Stimulated activated CD8-positive, alpha-beta memory T cell treated with anti-CD3 and anti-CD28 coated beads, Interleukin-4, amount 100 ng/mL, for 4 hours (primary cell): Measurements from ENCODE around the gene PIGH.
"Not testable (repeated sequence)": the region's sequence is repeated elsewhere in the genome, so short reads cannot be mapped to it uniquely, and the experiment has no call there.

ENCODE experiments used
- DNase-seq, 2 donors: peaks; one replicate each; pipeline ENCODE4 v3.0.0-alpha.2; 2020; ENCODE audit warnings: low read depth in 2 of 2, low spot score in 1 of 2

PIGH gene, protein sequence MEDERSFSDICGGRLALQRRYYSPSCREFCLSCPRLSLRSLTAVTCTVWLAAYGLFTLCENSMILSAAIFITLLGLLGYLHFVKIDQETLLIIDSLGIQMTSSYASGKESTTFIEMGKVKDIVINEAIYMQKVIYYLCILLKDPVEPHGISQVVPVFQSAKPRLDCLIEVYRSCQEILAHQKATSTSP

DNA sequence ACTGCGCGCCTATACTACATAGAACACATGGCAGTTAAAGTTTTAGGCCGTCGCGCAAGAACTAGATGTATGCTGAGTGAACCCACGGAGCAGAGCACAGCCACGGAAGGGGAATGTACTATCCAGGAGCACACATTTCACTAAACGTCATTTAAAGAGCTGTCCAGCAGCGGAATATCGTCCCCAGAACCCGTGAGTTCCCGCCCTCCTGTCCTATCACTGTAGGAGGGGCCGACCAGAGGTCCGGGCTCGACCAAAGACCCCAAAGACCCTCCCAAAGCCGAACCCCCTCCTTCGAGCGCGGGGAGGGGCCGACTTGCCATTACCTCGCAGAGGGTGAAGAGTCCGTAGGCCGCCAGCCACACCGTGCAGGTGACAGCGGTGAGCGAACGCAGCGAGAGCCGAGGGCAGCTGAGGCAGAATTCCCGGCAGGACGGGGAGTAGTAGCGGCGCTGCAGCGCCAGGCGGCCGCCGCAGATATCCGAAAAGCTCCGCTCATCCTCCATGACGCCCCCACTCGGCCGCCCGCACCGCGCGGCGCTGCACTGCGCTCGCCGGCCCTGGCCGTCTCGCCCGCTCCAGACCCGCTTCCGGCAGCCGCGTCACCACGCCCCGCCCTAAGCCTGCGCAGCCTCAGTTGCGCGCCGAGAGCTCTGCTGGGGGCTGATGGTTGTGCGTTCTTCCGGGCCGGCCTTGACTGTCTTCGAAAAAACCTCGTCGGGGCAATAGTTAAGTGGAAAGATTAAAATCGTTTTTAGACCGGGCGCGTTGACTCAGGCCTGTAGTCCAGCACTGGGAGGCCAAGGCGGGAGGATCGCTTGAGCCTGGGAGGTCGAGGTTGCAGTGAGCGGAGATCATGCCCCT, at the start of gene PIGH:
Gene PIGH (minus strand): TSS at position 571 of the 864 bp plus-strand sequence. CDS start 65 bp downstream, at position 506.
- DNase-seq: peak; percentile 83 to 87

DNA sequence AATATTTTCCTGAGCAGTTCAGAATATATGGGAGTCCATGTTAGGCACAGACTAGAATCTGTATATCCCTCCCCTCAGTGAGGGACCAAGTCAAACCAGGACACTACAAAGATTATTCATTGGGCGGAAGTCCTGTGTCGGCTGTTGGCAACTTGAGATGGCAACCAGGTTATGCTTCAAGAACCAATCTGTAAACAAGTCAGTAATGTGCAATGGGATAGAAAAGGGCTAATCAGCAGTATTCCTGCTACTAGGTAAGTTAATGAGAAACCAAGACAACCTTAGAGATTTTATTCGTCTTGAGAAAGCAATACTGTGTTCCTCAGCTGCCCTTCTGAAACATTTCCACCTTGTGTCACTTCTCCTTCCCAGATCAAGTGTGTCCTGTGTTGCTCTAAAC, 46.1 kb upstream of the PIGH start:
- no peak for DNase-seq

DNA sequence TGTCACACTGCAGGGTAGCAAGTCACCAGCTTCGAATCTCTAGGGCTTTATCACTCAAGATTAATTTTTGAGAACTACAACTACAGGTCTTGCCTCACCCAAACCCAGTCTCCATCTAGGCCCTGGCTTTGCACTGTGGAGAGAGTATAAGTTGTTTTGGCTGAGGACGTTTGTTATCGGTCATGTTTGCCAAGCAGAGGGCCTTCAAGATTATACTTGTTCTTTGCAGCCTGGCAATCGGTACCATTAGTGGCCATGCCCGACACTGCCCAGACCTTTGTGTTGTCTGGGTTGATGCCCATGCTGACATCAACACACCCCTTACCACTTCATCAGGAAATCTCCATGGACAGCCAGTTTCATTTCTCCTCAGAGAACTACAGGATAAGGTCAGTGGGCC, 45.3 kb upstream of the PIGH start:
- DNase-seq: no peak

DNA sequence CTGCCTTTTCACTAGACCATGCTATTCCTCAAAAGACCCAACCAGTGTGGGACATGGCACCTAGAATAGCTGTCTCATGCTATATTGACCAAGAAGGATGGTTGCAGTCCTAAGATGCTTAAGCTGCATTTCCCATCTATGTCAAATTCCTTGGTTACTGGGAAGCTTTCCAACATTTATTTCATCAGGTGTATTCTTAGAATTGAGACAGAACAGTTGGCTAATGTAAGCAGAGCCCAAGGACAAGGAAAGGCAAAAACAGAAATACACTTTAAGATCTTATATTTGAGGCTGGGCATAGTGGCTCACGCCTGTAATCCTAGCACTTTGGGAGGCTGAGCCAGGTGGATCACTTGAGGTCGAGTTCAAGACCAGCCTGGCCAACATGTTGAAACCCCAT, 44.4 kb upstream of the PIGH start:
- DNase-seq: no peak

DNA sequence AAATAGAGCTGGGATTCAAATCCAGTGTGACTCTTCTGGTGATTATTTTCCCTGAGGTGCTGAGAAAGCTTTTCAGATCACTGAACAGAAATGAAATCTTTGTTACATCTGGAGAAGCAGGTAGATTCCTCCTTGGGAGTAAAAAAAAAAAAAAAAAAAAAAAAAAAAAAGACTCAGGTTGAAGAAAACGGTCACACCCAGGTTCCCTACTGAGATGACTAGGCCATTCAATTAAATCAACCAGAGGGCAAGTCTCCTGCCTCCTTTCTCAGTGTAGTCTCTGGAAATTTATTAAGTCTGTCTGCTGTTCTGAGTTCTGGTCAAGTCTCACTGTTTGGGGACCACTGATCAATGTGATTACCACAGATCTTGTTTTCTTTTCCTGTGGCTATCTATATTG, 43.6 kb upstream of the PIGH start:
- DNase-seq: no peak

DNA sequence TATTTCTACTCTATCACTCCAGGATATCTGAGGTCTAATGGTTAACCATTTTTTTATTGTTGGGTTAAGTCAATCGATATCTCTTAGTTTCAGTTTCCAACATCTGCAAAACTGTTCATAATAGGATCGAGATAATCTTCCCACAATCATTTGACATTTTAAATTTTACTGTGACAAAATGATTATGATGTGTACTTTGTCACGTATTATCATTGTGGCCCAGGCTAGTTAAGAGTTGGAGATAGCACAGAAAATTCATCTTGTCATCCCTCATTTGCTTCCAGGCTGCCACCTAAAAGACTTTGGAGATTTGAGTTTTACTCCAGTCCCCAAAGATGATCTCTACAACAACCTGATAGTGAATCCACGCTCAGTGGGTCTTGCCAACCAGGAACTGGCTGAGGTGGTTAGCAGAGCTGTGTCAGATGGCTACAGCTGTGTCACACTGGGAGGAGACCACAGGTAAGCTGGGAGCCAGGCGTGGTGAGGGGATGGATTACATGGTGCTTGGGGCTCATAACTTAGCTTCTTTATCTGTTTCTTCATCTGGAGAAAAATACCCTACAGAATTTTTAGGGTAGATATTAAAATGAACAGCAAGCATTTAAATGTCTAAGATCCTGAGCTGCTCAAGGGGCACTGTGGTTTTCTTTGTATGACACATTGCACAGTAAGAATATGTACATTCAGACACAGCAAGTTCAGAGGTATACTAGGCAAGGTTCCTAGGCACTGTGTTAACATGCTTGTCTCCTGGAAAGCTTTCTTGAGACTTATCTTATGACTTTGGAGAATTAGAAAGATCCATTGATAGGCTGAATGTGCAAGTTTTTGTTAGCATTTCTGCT, 42.1 kb upstream of the PIGH start:
- DNase-seq: no peak

DNA sequence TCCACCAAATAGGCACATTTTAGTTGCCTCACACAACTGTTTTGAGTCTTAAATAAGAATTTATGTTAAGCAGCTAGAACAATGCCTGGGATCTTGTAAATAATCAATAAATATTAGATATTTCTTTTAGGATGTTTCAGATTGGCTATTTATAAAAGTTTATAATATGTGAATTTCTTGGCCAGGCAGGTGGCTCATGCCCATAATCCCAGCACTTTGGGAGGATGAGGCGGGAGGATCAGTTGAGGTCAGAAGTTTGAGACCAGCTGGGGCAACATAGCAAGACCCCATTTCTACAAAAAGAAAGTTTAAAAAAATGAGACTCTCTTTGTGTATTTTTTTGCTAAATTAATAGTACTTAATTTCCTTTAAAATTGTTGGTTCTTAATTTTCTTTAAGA, 41.4 kb upstream of the PIGH start:
- no peak for DNase-seq

DNA sequence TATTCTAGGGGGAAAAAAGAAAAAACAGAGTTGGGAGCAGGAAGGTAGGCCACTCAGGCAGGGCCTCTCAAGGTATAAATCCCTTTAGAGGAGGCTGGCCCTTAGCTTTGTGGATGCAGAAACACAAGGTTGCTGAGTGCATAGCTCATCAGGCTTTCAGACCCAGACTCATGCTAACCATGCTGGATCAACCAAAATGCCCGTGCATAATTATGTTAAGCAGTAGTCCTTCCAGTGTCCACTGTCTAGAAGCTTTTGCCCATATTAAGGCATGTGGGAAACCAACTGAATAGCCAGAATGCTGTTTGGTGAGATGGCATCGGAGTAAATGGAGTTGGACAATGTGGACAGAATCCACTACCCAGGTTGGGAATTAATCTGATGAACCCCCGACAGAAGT, 38.6 kb upstream of the PIGH start:
- no peak for DNase-seq

DNA sequence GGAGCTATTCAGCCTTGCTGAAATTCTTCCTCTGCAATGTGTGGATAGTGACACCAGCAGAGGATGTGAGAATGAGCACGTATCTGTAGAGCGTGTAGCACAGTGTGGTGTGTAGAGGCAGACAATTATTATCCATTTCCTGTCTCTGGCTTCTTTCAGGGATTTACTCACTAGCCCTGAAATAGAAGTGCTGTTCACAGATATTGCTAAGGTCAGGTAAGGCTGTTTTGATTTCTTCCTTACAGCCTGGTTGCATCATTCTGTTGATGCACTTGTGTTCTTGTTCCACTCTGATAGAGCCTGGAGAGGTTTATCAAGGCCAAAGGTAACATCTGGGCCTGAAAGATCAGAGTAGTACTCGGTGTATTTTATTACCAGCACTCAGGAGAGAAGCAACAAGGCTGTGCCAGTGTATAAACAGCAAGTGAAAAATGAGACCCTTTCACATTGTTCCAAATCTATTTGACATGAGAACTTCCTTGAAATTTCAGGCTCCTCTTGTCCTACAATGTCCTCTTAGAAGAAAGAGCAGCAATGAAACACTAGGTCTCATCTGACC, 36.4 kb upstream of the PIGH start:
- DNase-seq: no peak

DNA sequence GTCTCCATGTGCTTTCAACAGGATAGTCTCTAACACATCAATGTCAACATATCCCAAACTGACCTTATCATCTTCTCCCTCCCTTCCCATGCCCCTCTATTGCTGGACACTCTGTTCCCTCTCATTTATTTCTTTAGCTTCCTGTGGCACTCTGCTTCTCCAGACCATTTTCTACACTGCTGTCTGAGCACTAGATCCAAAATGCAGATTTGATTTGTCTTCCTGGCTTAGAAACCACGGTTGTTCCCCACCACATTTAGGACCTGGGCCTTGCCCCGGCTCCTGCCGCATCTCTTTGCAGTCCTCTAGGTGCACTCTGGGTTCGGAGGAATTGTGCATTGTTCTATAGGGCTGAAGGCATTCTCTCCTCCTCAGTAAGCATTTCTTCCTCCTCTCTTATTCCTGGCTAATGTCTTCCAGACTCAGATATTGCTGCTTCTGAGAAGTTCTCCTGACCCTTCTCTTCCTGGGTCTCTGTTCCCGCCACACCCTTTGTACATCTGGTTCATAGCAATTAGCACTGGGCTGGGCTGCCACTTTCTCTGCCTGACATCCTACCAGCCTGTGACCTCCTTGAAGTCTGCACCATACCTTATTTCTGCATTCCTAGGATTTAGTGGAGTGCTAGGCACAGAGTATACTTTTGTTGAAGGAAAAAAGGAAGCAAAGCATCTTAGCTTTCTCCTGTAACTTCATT, 33.5 kb upstream of the PIGH start:
- DNase-seq: no peak

DNA sequence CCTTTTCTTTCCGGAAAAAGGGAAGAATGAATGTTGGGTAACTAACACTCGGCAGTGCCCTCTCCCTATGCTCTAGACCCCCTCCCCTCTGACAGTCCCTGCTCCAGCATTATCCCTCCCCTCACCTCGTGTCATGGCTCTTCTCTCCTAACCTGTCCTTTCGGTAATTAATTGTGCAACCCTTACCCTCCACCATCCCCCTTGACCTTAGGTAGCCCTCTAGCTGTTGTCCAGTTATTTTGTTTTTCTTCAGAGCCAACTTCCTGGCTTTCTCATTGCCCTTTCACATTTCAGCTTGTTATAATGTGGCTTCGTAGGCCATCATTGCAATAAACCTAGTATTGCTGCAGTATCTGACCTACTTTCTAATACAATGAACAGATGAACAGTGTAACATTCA, 30.9 kb upstream of the PIGH start:
- no peak for DNase-seq

DNA sequence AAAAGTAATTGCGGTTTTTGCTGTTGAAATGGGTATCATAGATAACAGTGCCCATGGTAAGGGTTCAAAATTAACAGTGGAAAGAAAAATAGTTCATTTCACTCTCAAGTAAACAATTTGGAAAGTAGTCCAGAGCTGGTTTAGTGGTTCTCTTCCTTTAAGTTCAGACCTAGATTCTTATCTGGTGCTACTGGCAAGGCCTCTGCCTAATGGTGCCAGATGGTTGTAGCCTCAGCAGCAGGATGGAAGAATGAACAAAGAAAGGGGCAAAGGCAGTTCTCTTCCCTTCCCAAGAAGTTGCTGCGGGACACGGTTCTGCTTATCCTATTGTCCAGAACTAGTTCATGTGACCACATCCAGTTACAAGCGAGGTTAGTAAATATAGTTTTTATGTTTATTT, 30.1 kb upstream of the PIGH start:
- DNase-seq: no peak

DNA sequence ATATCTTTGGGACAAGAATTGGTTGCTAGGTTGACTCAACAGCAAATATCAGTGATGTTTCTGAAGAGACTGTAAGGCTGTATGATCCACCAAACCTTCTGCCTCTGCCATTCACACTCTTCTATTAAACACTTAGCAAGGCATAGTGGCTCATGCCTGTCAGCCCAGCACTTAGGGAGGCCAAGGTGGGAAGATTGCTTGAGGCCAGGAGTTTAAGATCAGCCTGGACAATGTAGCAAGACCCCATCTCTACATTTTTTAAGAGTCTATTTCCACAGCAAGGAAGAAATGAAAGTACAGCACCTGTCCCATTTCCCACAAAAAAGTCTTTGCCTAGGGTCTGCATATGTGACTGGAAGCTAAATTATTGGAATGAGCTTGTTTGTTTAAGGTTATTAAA, 27.5 kb upstream of the PIGH start:
- DNase-seq: no peak

DNA sequence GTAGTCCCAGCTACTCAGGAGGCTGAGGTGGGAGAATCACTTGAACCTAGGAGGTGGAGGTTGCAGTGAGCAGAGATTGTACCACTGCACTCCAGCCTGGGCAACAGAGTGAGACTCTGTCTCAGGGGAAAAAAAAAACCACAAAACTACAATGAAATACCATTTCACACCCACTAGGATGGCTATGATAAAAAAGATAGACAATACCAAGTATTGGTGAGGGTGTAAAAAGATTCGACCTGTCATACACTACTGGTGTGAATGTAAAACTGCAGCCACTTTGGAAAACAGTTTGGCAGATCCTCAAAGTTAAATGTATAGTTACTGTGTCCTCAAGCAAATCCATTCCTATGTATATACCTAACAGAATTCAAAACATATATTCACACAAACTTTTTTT, 26.1 kb upstream of the PIGH start:
- not testable (repeated sequence) for DNase-seq

DNA sequence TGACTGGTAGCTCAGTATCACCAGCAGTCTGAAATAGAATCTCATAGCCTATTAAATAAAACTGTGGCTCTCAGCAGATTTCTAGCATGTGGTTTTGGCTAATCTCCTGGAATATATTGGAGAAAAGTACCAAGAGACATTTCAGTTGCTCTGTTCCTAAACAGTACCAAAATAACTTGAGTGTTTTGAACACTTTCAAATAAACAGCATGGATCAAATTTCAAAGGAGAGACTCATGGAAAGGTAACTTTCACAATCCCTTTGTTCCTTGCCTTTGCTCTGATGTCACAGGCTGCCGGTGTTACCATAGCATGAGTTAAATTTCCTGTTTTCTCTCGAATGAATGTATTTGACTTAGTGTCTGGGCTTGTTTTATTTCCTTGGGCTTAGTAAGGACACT, 23.0 kb upstream of the PIGH start:
- no peak for DNase-seq

DNA sequence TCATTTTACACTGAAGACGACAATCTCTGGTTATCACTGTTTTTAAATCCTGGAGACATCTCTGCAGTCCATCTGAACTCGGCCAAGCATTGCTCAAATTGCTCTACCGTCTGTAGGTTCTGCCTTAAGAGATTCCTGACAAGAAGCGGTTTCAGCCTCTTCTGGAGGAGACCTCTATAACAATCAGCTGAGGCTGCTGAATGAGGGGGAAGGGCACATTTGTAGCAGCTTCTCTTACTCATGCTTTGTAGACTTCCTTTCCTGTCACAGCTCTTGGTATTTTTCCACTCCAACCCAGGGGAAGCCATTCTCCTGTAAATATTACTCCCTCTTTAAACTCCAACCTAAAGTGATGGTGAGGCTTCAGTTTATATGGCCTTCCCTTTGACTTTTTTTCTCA, 22.6 kb upstream of the PIGH start:
- DNase-seq: no peak

DNA sequence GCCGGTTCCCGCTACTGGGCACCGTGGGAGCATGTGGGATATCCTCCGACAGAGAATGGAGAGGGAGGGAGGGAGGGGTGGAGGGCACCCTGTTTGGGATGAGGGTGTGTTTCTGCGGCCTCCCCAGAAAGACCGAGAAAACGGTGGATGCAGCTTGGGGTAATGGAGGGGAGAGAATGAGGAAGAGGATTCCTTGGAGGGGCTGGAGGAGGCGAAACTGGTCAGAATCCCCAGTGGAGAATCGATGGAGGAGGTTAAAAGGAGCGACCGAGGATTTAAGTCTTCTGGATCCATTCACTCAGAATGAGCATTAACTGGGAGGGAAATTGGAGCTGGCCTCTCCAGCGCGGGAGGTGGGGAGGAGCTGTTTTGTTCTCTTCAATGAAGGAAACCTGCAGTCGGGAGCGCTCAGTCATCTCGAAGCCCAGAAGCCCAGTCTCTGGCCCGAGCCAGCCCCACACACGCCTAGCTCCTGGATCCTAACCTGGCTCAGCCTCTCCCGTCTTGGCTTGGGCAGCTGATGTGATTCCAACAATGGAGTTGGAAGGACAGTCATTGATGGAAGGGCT, 20.2 kb upstream of the PIGH start:
- no peak for DNase-seq

DNA sequence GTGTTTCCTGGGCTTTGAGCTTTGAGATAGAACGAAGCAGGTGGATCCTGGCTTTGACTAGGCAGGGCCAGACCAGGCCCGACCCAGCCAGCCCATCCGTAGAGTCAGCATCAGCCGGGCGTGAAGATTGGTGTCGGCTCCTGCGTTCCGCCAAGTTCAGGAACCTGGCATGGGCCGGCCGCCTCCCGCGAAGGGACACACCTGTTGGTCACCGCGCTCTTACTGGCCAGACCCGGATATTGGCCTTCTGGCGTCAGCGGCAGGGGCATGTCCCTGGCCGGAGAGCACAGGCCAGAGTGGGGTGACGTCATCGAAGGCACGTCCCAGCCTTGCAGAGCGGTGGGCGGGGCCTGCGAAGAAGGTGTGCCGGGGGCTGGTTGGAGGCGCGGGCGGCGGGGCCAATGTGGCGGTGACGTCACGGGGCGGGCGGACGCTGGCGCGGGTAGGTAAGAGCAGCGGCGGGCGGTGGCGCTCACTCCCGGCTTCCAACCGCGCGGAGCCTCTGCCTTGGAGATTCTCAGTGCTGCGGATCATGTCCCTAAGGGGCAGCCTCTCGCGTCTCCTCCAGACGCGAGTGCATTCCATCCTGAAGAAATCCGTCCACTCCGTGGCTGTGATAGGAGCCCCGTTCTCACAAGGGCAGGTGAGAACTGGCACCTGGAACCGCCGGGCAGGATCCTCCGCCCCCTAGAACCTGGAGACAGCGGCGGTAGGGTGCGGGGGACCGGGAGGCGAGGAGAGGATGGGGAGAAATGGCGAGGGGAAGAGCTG, 19.6 kb upstream of the PIGH start, which contains the start of gene ARG2:
Gene ARG2 (plus strand): TSS at position 475 of the 771 bp plus-strand sequence. CDS start 58 bp downstream, at position 533.
- peak; percentile 91 to 96 for DNase-seq

DNA sequence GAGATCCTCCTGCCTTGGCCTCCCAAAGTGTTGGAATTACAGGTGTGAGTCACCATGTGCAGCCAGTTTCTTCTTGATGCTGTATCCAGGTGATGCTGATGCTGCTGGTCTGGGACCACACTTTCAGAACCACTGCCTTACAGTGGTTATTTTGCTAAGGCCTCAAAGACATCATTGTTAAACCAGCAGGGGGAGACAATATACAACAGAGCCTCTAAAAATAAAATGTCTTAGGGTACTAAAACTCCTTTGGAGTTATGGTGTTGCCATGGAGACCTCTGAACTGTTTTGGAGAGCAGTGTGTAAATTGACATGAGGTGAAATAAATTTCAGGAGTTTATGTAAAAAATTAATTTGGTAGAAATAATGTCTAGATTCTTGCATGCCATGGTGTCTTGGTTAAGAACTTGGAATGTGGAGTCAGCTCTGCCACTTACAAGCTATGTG, 18.6 kb upstream of the PIGH start:
- DNase-seq: no peak

DNA sequence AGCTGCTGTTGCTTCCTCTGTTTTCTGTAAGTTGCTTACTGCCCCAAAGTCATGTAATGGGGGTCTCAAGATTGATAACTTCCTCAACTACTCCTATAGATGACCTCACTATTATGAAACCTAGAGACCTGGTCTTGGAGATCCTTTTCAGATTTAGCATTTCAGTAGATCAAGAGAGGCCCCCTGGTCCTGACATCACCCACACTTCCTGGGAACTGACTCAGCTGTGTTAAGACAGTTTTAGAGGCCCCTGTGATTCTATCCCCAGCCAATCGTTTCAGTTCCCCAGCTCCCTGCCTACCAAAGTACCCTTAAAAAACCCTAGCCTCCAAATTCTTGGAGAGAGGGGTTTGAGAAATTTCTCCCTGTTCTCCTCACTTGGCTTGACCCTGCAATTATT, 10.4 kb upstream of the PIGH start:
- no peak for DNase-seq
